T-cell (primary cell): ENCODE measurements around the gene LHFPL4. TPM values are rescaled to one million over a fixed set of nuclear protein-coding genes. Genes with fewer than 3 reads are reported as not detected.

Experiments used
- ATAC-seq, 4 experiments: fragments of 200-7000 bp in 3 of 4; fragments of 150-1000 bp in 1 of 4; cut with Tn5 transposase; replicated peaks in 1 of 4; 1 replicate in 3 of 4; 2 replicates in 1 of 4; pipeline ENCODE4 v1.10.0; 2021; ENCODE audit warnings: moderate library complexity in 3 of 4, mild to moderate bottlenecking in 2 of 4, moderate number of reproducible peaks in 1 of 4
- CTCF ChIA-PET, 2 donors: fragments of 300-600 bp; sonication (Branson Sonifier 250); formaldehyde crosslinking; loops; one replicate each; lab custom pipeline; 2022; ENCODE audit warnings: antibody characterized with exemption in 2 of 2; lab: Charles Lee
- POLR2A ChIA-PET, 2 donors: fragments of 300-600 bp; sonication (Branson Sonifier 250); formaldehyde crosslinking; loops; one replicate each; lab custom pipeline; 2022; ENCODE audit warnings: antibody characterized with exemption in 2 of 2; lab: Charles Lee
- DNase-seq, 35 experiments: peaks; one replicate each; pipeline versions ENCODE4 v3.0.0 to v3.0.0-alpha.2; 2013 to 2023
- H3K27ac ChIP-seq: one replicate; pipeline ENCODE4 v1.5.1; 2013; ENCODE audit warnings: low read length
- H3K27me3 ChIP-seq, 2 experiments: replicated peaks in 1 of 2; 1 replicate in 1 of 2; 2 replicates in 1 of 2; pipeline versions ENCODE4 v1.6.1 to v1.7.0; 2013; ENCODE audit warnings: low read length in 1 of 2, mixed read lengths in 1 of 2; ENCODE audit not compliant: control insufficient read depth in 2 of 2, insufficient read depth in 2 of 2; ENCODE audit errors: extremely low read depth in 1 of 2
- H3K36me3 ChIP-seq, 2 donors: 1 replicate in 1 of 2; 2 replicates in 1 of 2; pipeline versions ENCODE4 v1.6.1 to v1.7.0; 2013; ENCODE audit warnings: low read length in 1 of 2; ENCODE audit not compliant: control insufficient read depth in 2 of 2, insufficient read depth in 1 of 2; ENCODE audit errors: extremely low read depth in 1 of 2
- H3K4me1 ChIP-seq, 2 experiments: 1 replicate in 1 of 2; 2 replicates in 1 of 2; pipeline versions ENCODE4 v1.6.1 to v1.7.0; 2013; ENCODE audit warnings: low read length in 2 of 2, mixed read lengths in 1 of 2; ENCODE audit not compliant: insufficient read depth in 2 of 2, control insufficient read depth in 1 of 2; ENCODE audit errors: extremely low read depth in 1 of 2
- H3K4me3 ChIP-seq, 2 donors: 1 replicate in 1 of 2; 2 replicates in 1 of 2; pipeline versions ENCODE4 v1.5.1 to v1.7.0; 2013; ENCODE audit warnings: mild to moderate bottlenecking in 2 of 2, low read length in 1 of 2, moderate library complexity in 1 of 2; ENCODE audit not compliant: control insufficient read depth in 1 of 2; ENCODE audit errors: extremely low read depth in 1 of 2
- H3K9me3 ChIP-seq: 2 replicates; pipeline ENCODE4 v1.7.0; 2013
- H3K27ac Mint-ChIP-seq, 2 donors: one replicate each; pipeline ENCODE4 v1.8.0; 2020 to 2021; ENCODE audit warnings: mild to moderate bottlenecking in 2 of 2, mixed read lengths in 2 of 2
- H3K27me3 Mint-ChIP-seq, 2 donors: one replicate each; pipeline ENCODE4 v1.8.0; 2021 to 2022; ENCODE audit warnings: mixed read lengths in 2 of 2
- H3K36me3 Mint-ChIP-seq: one replicate; pipeline ENCODE4 v1.8.0; 2021; ENCODE audit warnings: mixed read lengths
- H3K4me1 Mint-ChIP-seq, 3 donors: one replicate each; pipeline ENCODE4 v1.8.0; 2020 to 2022; ENCODE audit warnings: mixed read lengths in 3 of 3, mild to moderate bottlenecking in 1 of 3
- H3K4me3 Mint-ChIP-seq, 3 donors: one replicate each; pipeline ENCODE4 v1.8.0; 2020 to 2022; ENCODE audit warnings: mild to moderate bottlenecking in 3 of 3, mixed read lengths in 3 of 3, moderate library complexity in 3 of 3
- H3K9me3 Mint-ChIP-seq, 3 donors: one replicate each; pipeline ENCODE4 v1.8.0; 2020 to 2022; ENCODE audit warnings: mixed read lengths in 3 of 3
- WGBS: methylation state at CpG from one replicate; pipeline ENCODE4 v1.1.5; 2013; ENCODE audit warnings: missing lambda C conversion rate; ENCODE audit not compliant: insufficient coverage; 5-methylcytosine and 5-hydroxymethylcytosine counted together
- total RNA-seq, 35 experiments: library from RNA in 6 of 35; stranded (reverse) in 6 of 35; fragments of 120-200 nt in 1 of 35; gene quantifications; one replicate each; pipeline versions ENCODE4 v1.2.1 to v1.2.4 and lab custom pipeline; 2013 to 2026

The LHFPL4 gene
- total RNA-seq, 5 donors from 2014 or later (not counting 1 experiment from before 2014, with no cell fraction given): not detected

- no peaks in the 10 kb centered on the region for H3K36me3 Mint-ChIP-seq
- ChIA-PET POLR2A (no interaction called here), CTCF (interaction anchor here (0.6 to 0.8 kb wide), 4 partner anchors 9 to 227 kb away, joined by 3 to 4 read pairs (median 3); no protein-coding TSS in a partner anchor)
- no peak for DNase-seq
- H3K4me1 Mint-ChIP-seq: peaks cover 8 to 15% (median 10%) of the 10 kb centered on the region in 3 donors
- H3K4me1 ChIP-seq: peaks cover 0 to 17% of the 10 kb centered on the region in 2 experiments
- 72% methylated on average over 6 of the region's 6 CpGs for WGBS
- H3K27ac Mint-ChIP-seq: no peak overlapping the region
- no peak for ATAC-seq
- no peaks in the 10 kb centered on the region for H3K36me3 ChIP-seq
- H3K27me3 Mint-ChIP-seq: peaks cover 26 to 39% of the 10 kb centered on the region in 2 donors
- H3K9me3 Mint-ChIP-seq: no peaks in the 10 kb centered on the region
- H3K4me3 Mint-ChIP-seq: peak overlapping the region in 1 of 3 donors; percentile 44
- H3K27me3 ChIP-seq: peaks cover 0 to 53% of the 10 kb centered on the region in 2 experiments
- H3K4me3 ChIP-seq: no peak overlapping the region
- H3K27ac ChIP-seq: no peak overlapping the region
- H3K9me3 ChIP-seq: no peaks in the 10 kb centered on the region
Measured at GRCh38 chr3:9501226-9501625, 52.4 kb downstream of the LHFPL4 start.

GRCh38 chr3:9500108-9501050 is 53.2 kb downstream of the LHFPL4 start:
- Mint-ChIP-seq H3K4me3 (peak overlapping the region in 1 of 3 donors; percentile 44), H3K27ac (no peak overlapping the region), H3K27me3 (peaks cover 26 to 36% of the 10 kb centered on the region in 2 donors), H3K4me1 (peaks cover 8 to 15% (median 10%) of the 10 kb centered on the region in 3 donors), H3K36me3 (no peaks in the 10 kb centered on the region), H3K9me3 (no peaks in the 10 kb centered on the region)
- peak in 34 of 35 experiments; percentile 8 to 72 (median 53) for DNase-seq
- peaks cover 0 to 17% of the 10 kb centered on the region in 2 experiments for H3K4me1 ChIP-seq
- no peaks in the 10 kb centered on the region for H3K36me3 ChIP-seq
- H3K27me3 ChIP-seq: peaks cover 0 to 53% of the 10 kb centered on the region in 2 experiments
- ATAC-seq: peak; percentile 56 to 77 (median 64)
- no peak overlapping the region for H3K4me3 ChIP-seq
- CTCF ChIA-PET: interaction anchor here in 1 of 2 donors (0.6 kb wide), 2 partner anchors 8 to 609 kb away, joined by 3 to 4 read pairs; no protein-coding TSS in a partner anchor
- 9% methylated on average over 21 of the region's 39 CpGs for WGBS
- POLR2A ChIA-PET: no interaction called here
- no peaks in the 10 kb centered on the region for H3K9me3 ChIP-seq
- H3K27ac ChIP-seq: no peak overlapping the region

GRCh38 chr3:9499455-9500107 is 54.0 kb downstream of the LHFPL4 start:
- H3K36me3 Mint-ChIP-seq: peaks cover 3% of the 10 kb centered on the region
- no peak for DNase-seq
- peak overlapping the region in 1 of 3 donors; percentile 10 for H3K4me3 Mint-ChIP-seq
- H3K9me3 Mint-ChIP-seq: peaks cover 0 to 1% (median 0%) of the 10 kb centered on the region in 3 donors
- WGBS: 21% methylated on average over 13 of the region's 19 CpGs
- H3K27ac Mint-ChIP-seq: peak overlapping the region in 1 of 2 donors; percentile 19
- POLR2A ChIA-PET: no interaction called here
- no peaks in the 10 kb centered on the region for H3K36me3 ChIP-seq
- peaks cover 0 to 53% of the 10 kb centered on the region in 2 experiments for H3K27me3 ChIP-seq
- H3K4me1 Mint-ChIP-seq: peaks cover 8 to 15% (median 10%) of the 10 kb centered on the region in 3 donors
- no peaks in the 10 kb centered on the region for H3K9me3 ChIP-seq
- peaks cover 26 to 36% of the 10 kb centered on the region in 2 donors for H3K27me3 Mint-ChIP-seq
- CTCF ChIA-PET: interaction anchor here in 1 of 2 donors (0.6 kb wide), 1 partner anchor 608 kb away, joined by 4 read pairs; no protein-coding TSS in a partner anchor
- no peak for ATAC-seq
- no peak overlapping the region for H3K4me3 ChIP-seq
- no peak overlapping the region for H3K27ac ChIP-seq
- peaks cover 0 to 17% of the 10 kb centered on the region in 2 experiments for H3K4me1 ChIP-seq

GRCh38 chr3:9498781-9499180 is 54.8 kb downstream of the LHFPL4 start:
- H3K4me1 ChIP-seq: peaks cover 0 to 17% of the 10 kb centered on the region in 2 experiments
- no peaks in the 10 kb centered on the region for H3K36me3 ChIP-seq
- ATAC-seq: no peak
- ChIA-PET CTCF (no interaction called here), POLR2A (no interaction called here)
- 92% methylated on average over 4 of the region's 6 CpGs for WGBS
- Mint-ChIP-seq H3K4me3 (no peak overlapping the region), H3K9me3 (peaks cover 0 to 5% (median 0%) of the 10 kb centered on the region in 3 donors), H3K27me3 (peaks cover 26 to 36% of the 10 kb centered on the region in 2 donors), H3K27ac (no peak overlapping the region), H3K36me3 (peaks cover 5% of the 10 kb centered on the region), H3K4me1 (peaks cover 8 to 15% (median 10%) of the 10 kb centered on the region in 3 donors)
- no peaks in the 10 kb centered on the region for H3K9me3 ChIP-seq
- no peak overlapping the region for H3K4me3 ChIP-seq
- H3K27ac ChIP-seq: no peak overlapping the region
- no peak for DNase-seq
- peaks cover 0 to 50% of the 10 kb centered on the region in 2 experiments for H3K27me3 ChIP-seq

- H3K4me1 ChIP-seq: peaks cover 0 to 17% of the 10 kb centered on the region in 2 experiments
- no peak overlapping the region for H3K27ac Mint-ChIP-seq
- H3K4me3 Mint-ChIP-seq: no peak overlapping the region
- ChIA-PET POLR2A (interaction anchor here in 1 of 2 donors (0.7 kb wide), 1 partner anchor 411 kb away, joined by 9 read pairs; no protein-coding TSS in a partner anchor), CTCF (no interaction called here)
- peaks cover 26 to 32% of the 10 kb centered on the region in 2 donors for H3K27me3 Mint-ChIP-seq
- no peaks in the 10 kb centered on the region for H3K36me3 ChIP-seq
- H3K9me3 Mint-ChIP-seq: peaks cover 0 to 9% (median 0%) of the 10 kb centered on the region in 3 donors
- H3K4me3 ChIP-seq: no peak overlapping the region
- no peak for ATAC-seq
- WGBS: 80% methylated on average over 6 of the region's 8 CpGs
- peaks cover 5 to 15% (median 7%) of the 10 kb centered on the region in 3 donors for H3K4me1 Mint-ChIP-seq
- H3K27ac ChIP-seq: no peak overlapping the region
- DNase-seq: no peak
- H3K9me3 ChIP-seq: no peaks in the 10 kb centered on the region
- H3K36me3 Mint-ChIP-seq: peaks cover 5% of the 10 kb centered on the region
- peaks cover 0 to 46% of the 10 kb centered on the region in 2 experiments for H3K27me3 ChIP-seq
Measured at GRCh38 chr3:9497821-9498565, 55.6 kb downstream of the LHFPL4 start.
